Measurements from ENCODE around the gene TRIB2. TPM values are rescaled to one million over a fixed set of nuclear protein-coding genes. Genes with fewer than 3 reads are reported as not detected.

TRIB2 gene
- total RNA-seq, 1 donor from 2014 or later: 19.3 TPM

DNA sequence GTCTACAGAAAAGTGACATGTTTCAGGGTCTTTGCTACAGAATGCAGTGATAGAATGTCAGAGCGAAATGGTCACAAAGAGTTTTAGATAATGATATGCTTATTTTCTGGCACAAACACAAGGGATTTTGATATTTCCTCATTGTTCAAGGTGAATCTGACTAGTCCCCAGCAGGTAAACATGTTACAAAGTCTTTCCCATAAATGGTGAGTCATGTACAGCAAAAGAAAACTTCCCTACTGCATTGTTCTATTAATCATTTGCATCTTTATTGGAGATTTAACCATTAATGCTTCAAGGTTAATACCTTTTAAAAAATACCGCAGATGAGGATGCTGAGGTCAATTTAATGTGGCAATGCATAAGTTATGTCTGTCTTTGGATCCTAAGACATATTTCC, 19.1 kb upstream of the TRIB2 start:
- DNase-seq: no peak
- Mint-ChIP-seq H3K4me3 (no peak overlapping the region), H3K27ac (no peak overlapping the region), H3K9me3 (no peaks in the 10 kb centered on the region), H3K27me3 (peaks cover 10% of the 10 kb centered on the region), H3K4me1 (no peaks in the 10 kb centered on the region), H3K36me3 (ENCODE audit: low read depth) (no peaks in the 10 kb centered on the region)
- TF ChIP-seq, protein P1, sequence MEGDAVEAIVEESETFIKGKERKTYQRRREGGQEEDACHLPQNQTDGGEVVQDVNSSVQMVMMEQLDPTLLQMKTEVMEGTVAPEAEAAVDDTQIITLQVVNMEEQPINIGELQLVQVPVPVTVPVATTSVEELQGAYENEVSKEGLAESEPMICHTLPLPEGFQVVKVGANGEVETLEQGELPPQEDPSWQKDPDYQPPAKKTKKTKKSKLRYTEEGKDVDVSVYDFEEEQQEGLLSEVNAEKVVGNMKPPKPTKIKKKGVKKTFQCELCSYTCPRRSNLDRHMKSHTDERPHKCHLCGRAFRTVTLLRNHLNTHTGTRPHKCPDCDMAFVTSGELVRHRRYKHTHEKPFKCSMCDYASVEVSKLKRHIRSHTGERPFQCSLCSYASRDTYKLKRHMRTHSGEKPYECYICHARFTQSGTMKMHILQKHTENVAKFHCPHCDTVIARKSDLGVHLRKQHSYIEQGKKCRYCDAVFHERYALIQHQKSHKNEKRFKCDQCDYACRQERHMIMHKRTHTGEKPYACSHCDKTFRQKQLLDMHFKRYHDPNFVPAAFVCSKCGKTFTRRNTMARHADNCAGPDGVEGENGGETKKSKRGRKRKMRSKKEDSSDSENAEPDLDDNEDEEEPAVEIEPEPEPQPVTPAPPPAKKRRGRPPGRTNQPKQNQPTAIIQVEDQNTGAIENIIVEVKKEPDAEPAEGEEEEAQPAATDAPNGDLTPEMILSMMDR (IDR thresholded peaks at IDR 0.05): no peak
- intact Hi-C loops (cut with micrococcal nuclease): no loop called here
- no peak for ATAC-seq (ENCODE audit: low read depth)
- ChIA-PET CTCF (no interaction called here), POLR2A (no interaction called here)

DNA sequence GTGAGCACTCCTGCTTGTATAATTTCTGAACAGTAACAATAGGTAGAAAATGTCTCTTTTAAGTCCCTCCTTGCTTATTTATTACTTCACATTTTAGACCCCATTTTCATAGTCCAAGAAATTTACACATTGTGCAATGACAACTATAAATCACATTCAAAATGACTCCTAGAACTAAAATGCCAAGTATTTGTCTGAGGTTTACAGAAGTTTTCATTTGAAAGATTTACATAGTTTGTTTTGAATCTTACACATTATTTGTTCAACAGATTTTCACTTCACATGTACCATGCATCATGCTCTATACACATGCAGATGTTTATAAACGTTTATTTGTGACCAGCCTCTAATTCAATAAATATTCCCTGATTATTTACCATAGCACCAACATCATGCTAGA, 15.7 kb upstream of the TRIB2 start:
- H3K27ac Mint-ChIP-seq: no peak overlapping the region
- DNase-seq: no peak
- peaks cover 10% of the 10 kb centered on the region for H3K27me3 Mint-ChIP-seq
- intact Hi-C loops (cut with micrococcal nuclease): no loop called here
- no peaks in the 10 kb centered on the region for H3K36me3 Mint-ChIP-seq (ENCODE audit: low read depth)
- TF ChIP-seq, protein P1 (IDR thresholded peaks at IDR 0.05): no peak
- no peaks in the 10 kb centered on the region for H3K9me3 Mint-ChIP-seq
- no peak overlapping the region for H3K4me3 Mint-ChIP-seq
- ATAC-seq (ENCODE audit: low read depth): no peak
- ChIA-PET POLR2A (no interaction called here), CTCF (no interaction called here)
- H3K4me1 Mint-ChIP-seq: no peaks in the 10 kb centered on the region

DNA sequence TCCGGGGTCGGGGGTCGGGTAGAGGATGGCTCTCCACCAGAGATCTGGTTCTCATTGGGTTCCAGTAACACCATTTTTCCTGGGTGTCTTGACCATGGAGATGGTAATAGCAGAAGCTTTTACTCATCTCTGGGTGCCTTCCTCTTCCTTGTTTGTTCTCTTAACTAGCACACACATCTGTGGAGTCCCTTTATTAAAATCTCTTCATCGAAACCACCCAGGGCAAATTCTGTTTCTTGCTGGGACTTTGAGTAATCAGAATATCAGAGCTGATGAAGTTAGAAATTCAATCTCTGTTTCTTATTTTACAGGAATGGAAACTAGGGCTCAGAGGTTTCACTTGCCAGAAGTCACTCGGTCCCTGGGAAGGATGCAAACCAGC, 15.0 kb upstream of the TRIB2 start:
- no peak overlapping the region for H3K4me3 Mint-ChIP-seq
- ChIA-PET CTCF (no interaction called here), POLR2A (no interaction called here)
- no peaks in the 10 kb centered on the region for H3K9me3 Mint-ChIP-seq
- H3K36me3 Mint-ChIP-seq (ENCODE audit: low read depth): no peaks in the 10 kb centered on the region
- no peak overlapping the region for H3K27ac Mint-ChIP-seq
- intact Hi-C loops (cut with micrococcal nuclease): no loop called here
- H3K27me3 Mint-ChIP-seq: peaks cover 10% of the 10 kb centered on the region
- ATAC-seq (ENCODE audit: low read depth): no peak
- no peaks in the 10 kb centered on the region for H3K4me1 Mint-ChIP-seq
- no peak for DNase-seq
- TF ChIP-seq, protein P1 (IDR thresholded peaks at IDR 0.05): no peak

GRCh38 chr2:12702168-12703121, 14.3 kb upstream of the TRIB2 start:
- Mint-ChIP-seq H3K36me3 (ENCODE audit: low read depth) (no peaks in the 10 kb centered on the region), H3K4me1 (no peaks in the 10 kb centered on the region), H3K27ac (no peak overlapping the region), H3K27me3 (peaks cover 10% of the 10 kb centered on the region), H3K9me3 (no peaks in the 10 kb centered on the region), H3K4me3 (no peak overlapping the region)
- ATAC-seq (ENCODE audit: low read depth): no peak
- intact Hi-C loops (cut with micrococcal nuclease): no loop called here
- TF ChIP-seq, protein P1 (IDR thresholded peaks at IDR 0.05): no peak
- CTCF ChIA-PET: no interaction called here
- POLR2A ChIA-PET: no interaction called here
- DNase-seq: no peak

GRCh38 chr2:12704378-12704777, 12.4 kb upstream of the TRIB2 start:
- no peak for ATAC-seq (ENCODE audit: low read depth)
- TF ChIP-seq, protein P1 (IDR thresholded peaks at IDR 0.05): no peak
- Mint-ChIP-seq H3K4me3 (no peak overlapping the region), H3K9me3 (no peaks in the 10 kb centered on the region), H3K4me1 (peaks cover 10% of the 10 kb centered on the region), H3K27me3 (peaks cover 9% of the 10 kb centered on the region), H3K36me3 (ENCODE audit: low read depth) (no peaks in the 10 kb centered on the region), H3K27ac (no peak overlapping the region)
- DNase-seq: no peak
- intact Hi-C loops (cut with micrococcal nuclease): no loop called here
- ChIA-PET CTCF (no interaction called here), POLR2A (no interaction called here)
